Fibroblast of mammary gland (primary cell): ENCODE data around the gene SHB.
"Not testable (repeated sequence)": the region's sequence is repeated elsewhere in the genome, so short reads cannot be mapped to it uniquely, and the experiment has no call there.

ENCODE experiments used
- DNase-seq: peaks from one replicate; pipeline ENCODE4 v3.0.0-alpha.2; 2010; ENCODE audit warnings: low read depth
- H3K4me3 ChIP-seq: 2 replicates; pipeline ENCODE4 v1.5.1; 2011; ENCODE audit warnings: low read depth, mild to moderate bottlenecking, low read length, moderate library complexity; ENCODE audit not compliant: control insufficient read depth
- TF ChIP-seq, protein P1 (sequence below): conservative IDR thresholded peaks from 2 replicates; pipeline ENCODE4 v1.5.1; 2011; ENCODE audit warnings: low read depth, low read length, inconsistent platforms; ENCODE audit not compliant: control insufficient read depth, insufficient read depth

Gene SHB

DNA sequence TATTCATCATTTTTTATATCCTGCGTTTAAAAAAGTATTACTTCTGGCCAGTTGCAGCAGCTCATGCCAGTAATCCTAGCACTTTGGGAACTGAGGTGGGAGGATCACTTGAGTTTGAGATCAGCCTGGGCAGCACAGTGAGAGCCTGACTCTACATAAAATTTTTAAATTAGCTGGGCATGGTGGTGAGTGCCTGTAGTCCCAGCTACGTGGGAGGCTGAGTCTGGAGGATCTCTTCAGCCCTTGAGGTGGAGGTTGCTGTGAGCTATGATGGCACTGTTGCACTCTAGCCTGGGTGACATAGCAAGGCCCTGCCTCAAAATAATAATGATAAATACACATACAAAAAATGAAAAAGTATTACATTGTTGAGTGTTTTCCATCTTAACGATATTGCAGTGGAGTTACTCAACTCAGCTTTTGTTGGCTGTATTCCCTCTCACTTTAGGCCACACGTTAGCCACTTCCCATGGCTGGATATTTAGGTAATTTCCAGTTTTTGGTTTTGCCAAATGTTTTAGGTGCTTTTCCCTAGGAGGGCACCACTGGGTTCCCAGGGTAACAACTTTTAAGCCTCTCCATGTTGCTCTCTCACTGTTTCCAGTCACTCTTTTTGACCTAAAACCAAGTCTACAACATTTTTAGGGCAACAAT is 20.6 kb downstream of the SHB start:
- TF ChIP-seq, protein P1, sequence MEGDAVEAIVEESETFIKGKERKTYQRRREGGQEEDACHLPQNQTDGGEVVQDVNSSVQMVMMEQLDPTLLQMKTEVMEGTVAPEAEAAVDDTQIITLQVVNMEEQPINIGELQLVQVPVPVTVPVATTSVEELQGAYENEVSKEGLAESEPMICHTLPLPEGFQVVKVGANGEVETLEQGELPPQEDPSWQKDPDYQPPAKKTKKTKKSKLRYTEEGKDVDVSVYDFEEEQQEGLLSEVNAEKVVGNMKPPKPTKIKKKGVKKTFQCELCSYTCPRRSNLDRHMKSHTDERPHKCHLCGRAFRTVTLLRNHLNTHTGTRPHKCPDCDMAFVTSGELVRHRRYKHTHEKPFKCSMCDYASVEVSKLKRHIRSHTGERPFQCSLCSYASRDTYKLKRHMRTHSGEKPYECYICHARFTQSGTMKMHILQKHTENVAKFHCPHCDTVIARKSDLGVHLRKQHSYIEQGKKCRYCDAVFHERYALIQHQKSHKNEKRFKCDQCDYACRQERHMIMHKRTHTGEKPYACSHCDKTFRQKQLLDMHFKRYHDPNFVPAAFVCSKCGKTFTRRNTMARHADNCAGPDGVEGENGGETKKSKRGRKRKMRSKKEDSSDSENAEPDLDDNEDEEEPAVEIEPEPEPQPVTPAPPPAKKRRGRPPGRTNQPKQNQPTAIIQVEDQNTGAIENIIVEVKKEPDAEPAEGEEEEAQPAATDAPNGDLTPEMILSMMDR, result no peak
- no peak overlapping the region for H3K4me3 ChIP-seq
- peak; percentile 61 for DNase-seq

DNA sequence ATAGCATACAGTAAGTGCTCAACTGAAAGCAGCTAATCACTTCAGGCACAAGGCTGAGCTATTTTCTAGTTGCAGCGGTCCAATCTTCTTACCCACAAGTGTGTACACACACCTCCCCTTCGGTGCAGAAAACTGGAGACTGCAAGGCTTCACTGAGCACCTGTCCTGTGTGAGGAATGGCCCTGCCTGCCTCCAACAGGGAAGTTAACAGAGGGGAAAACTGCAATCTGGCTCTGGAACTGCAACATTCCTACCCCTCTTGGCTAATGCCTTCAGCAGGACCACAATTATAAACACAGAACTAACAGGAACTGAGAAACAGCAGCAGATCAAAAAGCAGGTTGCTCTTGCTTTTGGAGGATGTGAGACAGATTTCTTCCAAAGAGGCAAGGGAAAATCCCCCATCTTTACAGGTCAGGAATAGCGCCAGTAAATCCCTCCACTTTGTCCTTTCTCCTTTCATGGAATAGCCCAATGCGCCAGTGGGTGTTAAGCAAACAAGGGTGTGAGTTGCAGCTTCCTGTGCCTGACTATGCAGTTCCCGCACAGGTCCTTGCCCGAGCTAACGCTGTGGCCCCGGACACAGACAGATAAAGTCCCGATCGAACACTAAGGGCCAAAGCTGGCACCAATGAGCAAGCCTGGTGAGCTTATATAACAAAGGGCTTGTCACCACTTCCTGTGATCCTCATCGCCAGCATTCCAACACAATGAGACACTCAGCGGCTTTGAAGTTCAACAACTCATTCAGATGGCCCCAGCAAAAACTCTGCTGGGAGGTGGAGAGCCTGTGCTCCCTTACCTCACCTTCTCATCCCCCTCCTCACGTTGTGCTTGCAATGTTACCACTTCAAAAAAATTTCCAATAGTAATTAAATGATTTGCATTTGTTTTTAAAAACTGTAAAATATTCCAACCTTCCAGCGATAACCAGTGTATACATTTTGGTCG is 21.5 kb downstream of the SHB start:
- H3K4me3 ChIP-seq, result no peak overlapping the region
- TF ChIP-seq, protein P1, result no peak
- peak; percentile 84 for DNase-seq

DNA sequence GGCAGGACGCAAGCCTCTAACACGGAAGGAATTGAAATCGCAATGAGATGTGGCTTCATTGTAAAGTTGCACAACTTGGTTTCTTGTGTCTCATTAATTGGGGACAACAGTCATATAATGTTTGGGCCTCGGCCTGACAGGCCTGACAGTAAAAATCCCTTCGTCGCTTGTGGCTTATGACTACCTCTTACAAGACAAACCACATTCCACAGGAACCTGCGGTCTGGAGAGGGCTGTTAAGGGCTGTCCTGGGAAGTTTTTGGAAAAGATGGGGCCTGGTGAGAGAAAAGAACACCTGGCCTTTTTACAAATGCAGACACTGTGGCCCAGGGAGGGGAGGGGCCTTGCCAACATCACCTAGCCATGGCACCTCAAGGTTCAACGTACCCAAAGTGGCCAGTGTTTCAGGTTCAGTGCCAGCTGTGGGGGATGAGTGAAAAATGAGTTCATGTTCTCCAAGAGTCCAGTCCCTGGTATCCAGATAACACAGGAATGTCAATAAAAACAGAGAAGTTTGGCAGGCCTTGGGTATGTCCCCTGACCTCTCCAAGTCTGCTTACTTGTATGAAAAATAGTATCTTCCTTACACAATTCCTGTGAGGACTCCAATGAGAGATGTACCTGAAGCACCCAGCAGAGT is 22.2 kb downstream of the SHB start:
- DNase-seq, result no peak
- no peak overlapping the region for H3K4me3 ChIP-seq
- TF ChIP-seq, protein P1, result no peak

DNA sequence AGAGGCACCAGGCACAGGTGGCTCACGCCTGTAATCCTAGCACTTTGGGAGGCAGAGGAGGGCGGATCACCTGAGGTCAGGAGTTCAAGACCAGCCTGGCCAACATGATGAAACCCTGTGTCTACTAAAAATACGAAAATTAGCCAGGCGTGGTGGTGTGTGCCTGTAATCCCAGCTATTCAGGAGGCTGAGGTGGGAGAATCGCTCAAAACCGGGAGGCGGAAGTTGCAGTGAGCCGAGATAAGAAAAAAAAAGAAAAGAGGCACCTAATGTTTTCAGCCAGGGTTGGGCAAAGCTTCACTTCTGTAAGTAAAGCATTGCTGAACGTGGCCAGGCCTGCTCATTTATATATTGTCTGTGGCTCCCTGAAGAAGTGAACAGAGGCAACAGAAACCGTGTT is 23.1 kb downstream of the SHB start:
- H3K4me3 ChIP-seq, DNase-seq: not testable (repeated sequence)

DNA sequence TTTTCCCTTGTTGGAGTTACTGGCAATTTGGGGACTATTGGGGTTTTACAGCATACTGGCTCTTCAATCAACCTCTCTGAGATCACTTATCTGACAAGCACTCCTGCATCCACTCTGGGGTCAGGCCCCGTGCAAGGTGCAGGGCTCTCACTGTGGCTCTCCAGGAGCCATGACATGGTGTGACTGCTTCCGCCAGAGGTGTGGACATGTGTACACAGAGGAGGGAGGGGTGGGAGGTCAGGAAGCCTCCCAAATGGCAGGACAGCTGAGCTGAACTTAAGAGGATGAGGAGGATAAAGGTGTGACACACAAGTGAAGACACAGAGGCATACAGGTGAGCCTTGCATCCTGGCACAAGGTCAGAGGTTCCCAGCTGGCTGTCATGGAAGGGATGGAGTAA is 24.3 kb downstream of the SHB start:
- DNase-seq, result no peak
- no peak overlapping the region for H3K4me3 ChIP-seq
- TF ChIP-seq, protein P1, result no peak

DNA sequence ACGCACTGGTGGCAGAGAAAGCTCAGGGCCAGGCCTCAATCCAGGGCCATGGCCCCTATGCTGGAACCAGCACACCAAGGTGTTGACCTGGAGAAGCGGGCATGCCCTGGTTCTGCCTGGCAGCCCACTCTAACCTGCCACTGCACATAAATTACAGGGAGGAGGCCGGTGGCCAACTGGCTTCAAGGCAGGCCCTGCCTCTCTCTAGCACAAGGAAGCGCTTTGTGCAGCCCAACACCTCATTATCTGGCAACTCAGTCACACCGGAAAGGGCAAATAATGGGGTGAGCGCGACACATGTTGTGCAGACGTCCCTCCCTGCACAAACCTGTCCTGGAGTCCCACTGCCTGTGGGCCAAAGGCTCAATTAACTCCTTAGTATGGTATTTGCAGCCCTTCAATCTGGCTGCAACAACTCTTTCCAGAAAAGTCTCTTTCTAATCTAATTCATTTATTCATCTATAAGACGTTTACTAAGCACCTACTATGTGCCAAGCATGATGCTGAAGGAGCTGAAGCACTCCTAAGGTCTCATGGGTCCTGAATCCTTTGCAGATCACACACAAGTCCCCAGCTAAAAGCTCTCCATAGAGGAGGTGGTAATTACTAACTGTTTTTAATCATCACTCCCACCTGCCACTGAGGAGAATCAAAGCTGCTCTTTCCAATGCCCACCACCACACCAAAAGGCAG is 24.9 kb downstream of the SHB start:
- H3K4me3 ChIP-seq, result no peak overlapping the region

More for the DNA sequence above, 24.9 kb downstream of the SHB start:
- TF ChIP-seq, protein P1, result no peak
- no peak for DNase-seq
